ENCODE measurements around the gene GDI1.
A peak's percentile ranks its signal among the peaks of the same experiment; 100 is the strongest.

Gene GDI1

GRCh38 chrX:154489182-154489581 is 52.2 kb downstream of the GDI1 start:
- no peaks in the 10 kb centered on the region for H3K4me1 ChIP-seq (ENCODE audit: control insufficient read depth, low read depth, low read length)
- H3K9me3 ChIP-seq (ENCODE audit: control insufficient read depth, low read depth, low read length): peaks cover 6% of the 10 kb centered on the region
- no peak overlapping the region for H3K4me3 ChIP-seq (ENCODE audit: low read length)
- no peak overlapping the region for H3K27ac ChIP-seq (ENCODE audit: low read length)
- no peaks in the 10 kb centered on the region for H3K36me3 ChIP-seq (ENCODE audit: control insufficient read depth, low read depth, low read length)
- no peak overlapping the region for H3K9ac ChIP-seq (ENCODE audit: low read length)
- no peaks in the 10 kb centered on the region for H3K27me3 ChIP-seq (ENCODE audit: control insufficient read depth, insufficient read depth, low read length)

GRCh38 chrX:154490021-154490413 is 53.1 kb downstream of the GDI1 start:
- Histone ChIP-seq H3K4me1 (ENCODE audit: control insufficient read depth, low read depth, low read length) (no peaks in the 10 kb centered on the region), H3K36me3 (ENCODE audit: control insufficient read depth, low read depth, low read length) (no peaks in the 10 kb centered on the region), H3K9ac (ENCODE audit: low read length) (no peak overlapping the region), H3K27me3 (ENCODE audit: control insufficient read depth, insufficient read depth, low read length) (no peaks in the 10 kb centered on the region), H3K9me3 (ENCODE audit: control insufficient read depth, low read depth, low read length) (peaks cover 9% of the 10 kb centered on the region), H3K27ac (ENCODE audit: low read length) (no peak overlapping the region), H3K4me3 (ENCODE audit: low read length) (peak overlapping the region; percentile 46)

- Histone ChIP-seq H3K36me3 (ENCODE audit: control insufficient read depth, low read depth, low read length) (no peaks in the 10 kb centered on the region), H3K4me1 (ENCODE audit: control insufficient read depth, low read depth, low read length) (no peaks in the 10 kb centered on the region), H3K9ac (ENCODE audit: low read length) (peak within 1 kb of the TSS; percentile 32), H3K27ac (ENCODE audit: low read length) (no peak within 1 kb of the TSS), H3K27me3 (ENCODE audit: control insufficient read depth, insufficient read depth, low read length) (no peaks in the 10 kb centered on the region), H3K4me3 (ENCODE audit: low read length) (peak within 1 kb of the TSS; percentile 56), H3K9me3 (ENCODE audit: control insufficient read depth, low read depth, low read length) (peaks cover 9% of the 10 kb centered on the region)
These were observed 53.6 kb downstream of the GDI1 start, which contains the start of gene SLC10A3 for GRCh38 chrX:154490414-154491083. TSS of gene SLC10A3 (minus strand) at chrX:154490629. CDS start at chrX:154488940, 1,689 bp downstream.
